GM04504 (cell line): ENCODE results near the gene TRIM56.

Source experiments
- DNase-seq: peaks from one replicate; pipeline ENCODE4 v3.0.0-alpha.2; 2012; ENCODE audit warnings: low read depth

Gene TRIM56

DNA sequence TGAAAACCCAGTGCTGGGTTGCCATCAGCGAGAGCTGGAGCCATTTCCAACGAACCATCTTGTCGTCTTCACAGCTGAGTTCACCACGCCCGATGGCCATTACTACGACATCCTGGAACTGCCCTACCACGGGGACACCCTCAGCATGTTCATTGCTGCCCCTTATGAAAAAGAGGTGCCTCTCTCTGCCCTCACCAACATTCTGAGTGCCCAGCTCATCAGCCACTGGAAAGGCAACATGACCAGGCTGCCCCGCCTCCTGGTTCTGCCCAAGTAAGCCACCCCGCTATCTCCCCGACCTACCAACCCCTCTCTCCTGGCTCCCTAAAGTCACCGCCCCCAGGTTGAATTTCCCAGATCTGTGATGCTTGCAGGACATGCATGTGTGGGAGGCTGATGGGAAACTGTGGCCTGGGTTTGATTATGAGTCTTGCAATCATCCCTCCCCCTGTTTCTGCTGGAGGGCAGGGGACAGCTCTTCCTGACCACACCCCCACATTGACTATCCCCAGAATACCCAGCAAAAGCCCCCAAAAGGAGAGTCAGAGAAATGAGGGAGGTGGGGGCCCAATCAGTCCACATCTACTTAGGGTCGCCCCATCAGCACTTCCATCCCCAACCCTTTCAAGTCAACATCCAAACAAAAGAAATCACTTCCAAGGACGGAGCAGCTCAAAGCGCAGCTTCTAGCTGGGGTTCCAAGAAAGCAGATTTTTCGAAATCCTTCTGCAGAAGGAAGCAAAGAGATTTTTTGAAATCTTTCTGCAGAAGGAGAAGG lies 48.5 kb downstream of the TRIM56 start:
- DNase-seq = no peak

DNA sequence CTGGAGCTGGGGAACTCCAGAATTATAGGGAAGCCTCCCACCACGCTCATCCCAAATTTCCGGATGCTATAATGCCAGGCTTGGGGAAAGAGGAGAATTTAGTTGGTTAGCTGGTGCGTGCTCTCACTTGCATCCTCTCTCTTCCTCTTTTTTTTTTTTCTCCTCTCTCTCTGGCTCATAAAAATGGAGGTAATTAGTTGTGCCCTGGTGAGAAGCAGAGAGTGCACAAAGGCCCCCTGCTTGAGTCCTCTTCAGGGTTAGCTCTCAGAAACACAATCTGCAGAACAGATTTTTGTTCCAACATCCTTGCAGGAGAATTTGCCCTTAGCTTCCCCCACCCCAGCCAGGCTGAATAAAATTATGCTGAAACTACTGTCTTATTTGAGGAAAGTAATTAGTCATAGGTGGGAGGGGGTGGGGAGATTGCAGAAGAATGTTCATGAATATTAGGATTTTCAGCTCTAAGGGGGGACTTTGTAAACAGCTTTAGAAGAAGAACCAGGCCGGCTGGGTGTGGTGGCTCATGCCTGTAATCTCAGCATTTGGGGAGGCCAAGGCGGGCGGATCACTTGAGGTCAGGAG lies 49.2 kb downstream of the TRIM56 start:
- DNase-seq = no peak

DNA sequence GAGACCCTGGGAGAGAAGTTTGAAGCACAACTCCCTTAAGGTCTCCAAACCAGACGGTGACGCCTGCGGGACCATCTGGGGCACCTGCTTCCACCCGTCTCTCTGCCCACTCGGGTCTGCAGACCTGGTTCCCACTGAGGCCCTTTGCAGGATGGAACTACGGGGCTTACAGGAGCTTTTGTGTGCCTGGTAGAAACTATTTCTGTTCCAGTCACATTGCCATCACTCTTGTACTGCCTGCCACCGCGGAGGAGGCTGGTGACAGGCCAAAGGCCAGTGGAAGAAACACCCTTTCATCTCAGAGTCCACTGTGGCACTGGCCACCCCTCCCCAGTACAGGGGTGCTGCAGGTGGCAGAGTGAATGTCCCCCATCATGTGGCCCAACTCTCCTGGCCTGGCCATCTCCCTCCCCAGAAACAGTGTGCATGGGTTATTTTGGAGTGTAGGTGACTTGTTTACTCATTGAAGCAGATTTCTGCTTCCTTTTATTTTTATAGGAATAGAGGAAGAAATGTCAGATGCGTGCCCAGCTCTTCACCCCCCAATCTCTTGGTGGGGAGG lies 52.5 kb downstream of the TRIM56 start:
- no peak for DNase-seq

DNA sequence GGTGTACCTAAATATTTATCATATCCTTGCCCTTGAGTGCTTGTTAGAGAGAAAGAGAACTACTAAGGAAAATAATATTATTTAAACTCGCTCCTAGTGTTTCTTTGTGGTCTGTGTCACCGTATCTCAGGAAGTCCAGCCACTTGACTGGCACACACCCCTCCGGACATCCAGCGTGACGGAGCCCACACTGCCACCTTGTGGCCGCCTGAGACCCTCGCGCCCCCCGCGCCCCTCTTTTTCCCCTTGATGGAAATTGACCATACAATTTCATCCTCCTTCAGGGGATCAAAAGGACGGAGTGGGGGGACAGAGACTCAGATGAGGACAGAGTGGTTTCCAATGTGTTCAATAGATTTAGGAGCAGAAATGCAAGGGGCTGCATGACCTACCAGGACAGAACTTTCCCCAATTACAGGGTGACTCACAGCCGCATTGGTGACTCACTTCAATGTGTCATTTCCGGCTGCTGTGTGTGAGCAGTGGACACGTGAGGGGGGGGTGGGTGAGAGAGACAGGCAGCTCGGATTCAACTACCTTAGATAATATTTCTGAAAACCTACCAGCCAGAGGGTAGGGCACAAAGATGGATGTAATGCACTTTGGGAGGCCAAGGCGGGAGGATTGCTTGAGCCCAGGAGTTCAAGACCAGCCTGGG lies 53.1 kb downstream of the TRIM56 start:
- DNase-seq = peak; percentile 95

DNA sequence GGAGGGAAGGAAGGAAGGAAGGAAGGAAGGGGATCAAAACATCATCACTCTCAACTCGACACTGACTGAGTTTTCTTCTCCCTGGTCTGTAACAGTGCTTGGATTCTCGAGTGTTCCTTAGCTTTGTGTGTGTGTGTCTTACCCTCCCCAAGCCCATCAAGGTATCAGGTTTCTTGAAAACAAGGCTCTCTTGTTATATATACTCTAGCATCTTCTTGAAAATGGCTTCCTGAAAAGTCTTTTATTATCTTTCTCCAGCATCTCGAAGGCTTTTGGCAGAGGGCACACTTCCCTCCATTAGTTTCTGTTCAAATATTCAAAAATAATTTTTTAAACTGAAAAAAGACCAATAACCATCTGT lies 55.0 kb downstream of the TRIM56 start:
- DNase-seq = no peak

DNA sequence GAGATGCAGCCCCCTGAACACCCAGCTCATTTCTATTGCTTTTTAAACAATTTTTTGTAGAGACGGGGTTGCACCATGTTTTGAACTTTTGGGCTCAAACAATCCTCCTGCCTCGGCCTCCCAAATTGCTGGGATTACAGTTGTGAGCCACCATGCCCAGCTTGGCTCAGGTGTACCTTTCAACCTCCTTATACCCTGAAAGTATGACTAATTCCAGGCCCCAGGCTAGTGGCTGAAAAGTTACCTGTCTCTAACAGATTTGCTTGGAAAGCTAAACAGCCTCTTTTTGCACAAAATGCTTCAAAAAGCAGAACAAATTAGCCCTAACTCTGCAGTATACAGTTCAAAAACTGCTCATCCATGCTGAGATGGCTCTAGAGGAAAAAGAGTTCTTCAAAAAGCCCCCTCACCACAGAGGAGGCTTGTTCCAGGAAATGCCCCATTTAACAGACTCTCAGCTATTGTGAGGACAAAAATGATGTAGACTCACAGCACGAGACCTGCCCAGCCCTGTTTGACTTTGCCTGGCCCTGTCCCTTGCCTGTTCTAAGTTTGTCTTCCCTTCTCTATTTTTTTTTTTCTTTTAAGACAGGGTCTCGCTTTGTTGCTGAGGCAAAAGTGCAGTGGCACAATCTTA lies 55.6 kb downstream of the TRIM56 start:
- no peak for DNase-seq
